ENCODE measurements around the gene TMEM91. TPM values are rescaled to one million over a fixed set of nuclear protein-coding genes. Genes with fewer than 3 reads are reported as not detected.
A peak's percentile ranks its signal among the peaks of the same experiment; 100 is the strongest.

TMEM91 gene
- total and polyA plus RNA-seq, 2 experiments from 2014 or later: 9.3 to 10.6 TPM

DNA sequence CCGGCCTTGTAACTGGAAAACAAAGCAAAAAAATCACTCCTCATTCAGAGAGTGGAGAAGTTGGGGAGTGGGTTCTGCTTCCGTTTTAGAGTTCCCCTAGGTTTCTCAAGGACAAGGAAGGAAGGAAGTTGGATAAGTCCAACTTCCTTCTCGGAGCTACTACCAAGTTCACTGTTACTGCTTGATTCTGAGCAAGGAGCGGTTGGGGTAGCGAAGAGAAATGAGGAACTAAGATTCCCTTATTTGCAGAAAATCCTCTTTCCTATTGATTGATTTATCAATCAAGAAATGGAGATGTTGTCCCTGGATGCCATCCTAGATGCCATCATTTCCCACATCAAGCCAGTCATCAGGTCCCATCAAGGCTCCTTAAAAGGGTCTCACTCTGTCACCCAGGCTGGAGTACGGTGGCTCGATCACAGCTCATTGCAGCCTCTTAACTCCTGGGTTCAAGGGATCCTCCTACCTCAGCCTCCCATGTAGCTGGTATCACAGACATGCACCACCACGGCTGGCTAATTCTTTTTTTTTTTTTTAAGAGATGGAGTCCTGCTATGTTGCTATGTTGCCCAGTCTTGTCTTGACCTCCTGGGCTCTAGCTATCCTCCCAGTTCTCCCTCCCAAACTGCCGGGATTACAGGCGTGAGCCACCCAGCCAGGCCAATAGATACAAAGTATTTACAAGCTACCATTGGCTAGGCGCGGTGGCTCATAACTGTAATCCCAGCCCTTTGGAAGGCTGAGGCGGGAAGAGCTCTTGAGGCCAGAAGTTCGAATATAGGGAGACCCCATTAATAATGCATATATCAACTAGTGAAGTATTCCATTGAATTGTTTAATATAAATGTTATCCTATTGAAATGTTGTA, 11.6 kb upstream of the TMEM91 start (continued):
- no peak for TF ChIP-seq ZNF462 (CRISPR knock-in tag; IDR thresholded peaks at IDR 0.05)

GRCh38 chr19:41366089-41366488, 10.2 kb upstream of the TMEM91 start:
- 0 out of 2 replicates have a peak, but pooled peaks cover 4% of the 10 kb centered on the region for H3K9me2 ChIP-seq (ENCODE audit: insufficient read depth)
- peaks cover 5% of the 10 kb centered on the region for H3K27me3 Mint-ChIP-seq (ENCODE audit: insufficient read depth, low read depth, poor library complexity)
- H3K79me2 ChIP-seq (replicated peaks; ENCODE audit: insufficient read depth): peaks cover 6% of the 10 kb centered on the region; the same call in 1 of the 2 replicates
- no peaks in the 10 kb centered on the region for H4K20me1 ChIP-seq (replicated peaks; ENCODE audit: insufficient read depth)
- no peaks in the 10 kb centered on the region for H3K36me3 ChIP-seq (ENCODE audit: insufficient read depth)
- no peaks in the 10 kb centered on the region for H3K27me3 ChIP-seq (ENCODE audit: insufficient read depth)
- no peak overlapping the region for H3K4me3 Mint-ChIP-seq
- no peaks in the 10 kb centered on the region for H3K36me3 Mint-ChIP-seq (ENCODE audit: low read depth)
- TF ChIP-seq, protein P1, sequence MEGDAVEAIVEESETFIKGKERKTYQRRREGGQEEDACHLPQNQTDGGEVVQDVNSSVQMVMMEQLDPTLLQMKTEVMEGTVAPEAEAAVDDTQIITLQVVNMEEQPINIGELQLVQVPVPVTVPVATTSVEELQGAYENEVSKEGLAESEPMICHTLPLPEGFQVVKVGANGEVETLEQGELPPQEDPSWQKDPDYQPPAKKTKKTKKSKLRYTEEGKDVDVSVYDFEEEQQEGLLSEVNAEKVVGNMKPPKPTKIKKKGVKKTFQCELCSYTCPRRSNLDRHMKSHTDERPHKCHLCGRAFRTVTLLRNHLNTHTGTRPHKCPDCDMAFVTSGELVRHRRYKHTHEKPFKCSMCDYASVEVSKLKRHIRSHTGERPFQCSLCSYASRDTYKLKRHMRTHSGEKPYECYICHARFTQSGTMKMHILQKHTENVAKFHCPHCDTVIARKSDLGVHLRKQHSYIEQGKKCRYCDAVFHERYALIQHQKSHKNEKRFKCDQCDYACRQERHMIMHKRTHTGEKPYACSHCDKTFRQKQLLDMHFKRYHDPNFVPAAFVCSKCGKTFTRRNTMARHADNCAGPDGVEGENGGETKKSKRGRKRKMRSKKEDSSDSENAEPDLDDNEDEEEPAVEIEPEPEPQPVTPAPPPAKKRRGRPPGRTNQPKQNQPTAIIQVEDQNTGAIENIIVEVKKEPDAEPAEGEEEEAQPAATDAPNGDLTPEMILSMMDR (conservative IDR thresholded peaks at IDR 0.05; ENCODE audit: low read depth in 2 of 2): peak; percentile 27 to 48
- no peak for TF ChIP-seq POLR2AphosphoS5 (IDR thresholded peaks at IDR 0.05; ENCODE audit: low read depth)
- no peak overlapping the region for H3K4me2 ChIP-seq
- ATAC-seq: no peak
- no peaks in the 10 kb centered on the region for H3K9me3 Mint-ChIP-seq
- H3F3A ChIP-seq (replicated peaks; ENCODE audit: low read depth): 0 out of 2 replicates have a peak, but pooled peaks cover 4% of the 10 kb centered on the region
- H2AFZ ChIP-seq: no peak overlapping the region
- no peak overlapping the region for H3K27ac Mint-ChIP-seq
- H3K4me1 ChIP-seq (ENCODE audit: insufficient read depth): no peaks in the 10 kb centered on the region
- DNase-seq (ENCODE audit: low spot score): peak; percentile 67
- peaks cover 3% of the 10 kb centered on the region; the same call in 1 of the 3 replicates for H3K4me1 Mint-ChIP-seq
- no peak overlapping the region for H3K27ac ChIP-seq (ENCODE audit: low read depth)
- no peak overlapping the region for H3K4me3 ChIP-seq

All from GM23338 (cell line).